ENCODE results near the gene PPM1F. TPM values are rescaled to one million over a fixed set of nuclear protein-coding genes. Genes with fewer than 3 reads are reported as not detected.
"Not testable (repeated sequence)": the region's sequence is repeated elsewhere in the genome, so short reads cannot be mapped to it uniquely, and the experiment has no call there.

Gene PPM1F
- total RNA-seq, 2 donors from 2014 or later: 17.0 to 29.6 TPM

DNA sequence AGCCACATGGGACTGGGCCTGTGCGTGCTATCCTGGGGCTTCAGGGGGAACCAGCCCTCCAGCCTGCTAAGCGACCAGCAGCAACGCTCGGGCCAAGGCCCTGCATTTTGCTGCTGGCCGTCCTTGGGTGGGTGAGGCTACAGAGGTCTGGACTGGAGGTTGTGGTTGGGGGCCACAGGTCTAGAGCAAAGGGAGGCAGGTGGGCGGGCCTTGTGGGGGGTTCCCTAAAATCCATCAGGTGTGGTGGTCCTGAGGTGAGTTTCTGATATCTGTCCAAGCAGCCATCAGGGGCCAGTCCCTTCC, 34.7 kb downstream of the PPM1F start:
- Histone ChIP-seq H3K36me3 (peaks cover 11% of the 10 kb centered on the region), H3K4me3 (no peak overlapping the region), H3K27me3 (no peaks in the 10 kb centered on the region), H3K4me1 (peaks cover 0 to 13% of the 10 kb centered on the region in 2 donors), H3K27ac (no peak overlapping the region), H3K9me3 (no peaks in the 10 kb centered on the region)
- TF ChIP-seq, protein P1, sequence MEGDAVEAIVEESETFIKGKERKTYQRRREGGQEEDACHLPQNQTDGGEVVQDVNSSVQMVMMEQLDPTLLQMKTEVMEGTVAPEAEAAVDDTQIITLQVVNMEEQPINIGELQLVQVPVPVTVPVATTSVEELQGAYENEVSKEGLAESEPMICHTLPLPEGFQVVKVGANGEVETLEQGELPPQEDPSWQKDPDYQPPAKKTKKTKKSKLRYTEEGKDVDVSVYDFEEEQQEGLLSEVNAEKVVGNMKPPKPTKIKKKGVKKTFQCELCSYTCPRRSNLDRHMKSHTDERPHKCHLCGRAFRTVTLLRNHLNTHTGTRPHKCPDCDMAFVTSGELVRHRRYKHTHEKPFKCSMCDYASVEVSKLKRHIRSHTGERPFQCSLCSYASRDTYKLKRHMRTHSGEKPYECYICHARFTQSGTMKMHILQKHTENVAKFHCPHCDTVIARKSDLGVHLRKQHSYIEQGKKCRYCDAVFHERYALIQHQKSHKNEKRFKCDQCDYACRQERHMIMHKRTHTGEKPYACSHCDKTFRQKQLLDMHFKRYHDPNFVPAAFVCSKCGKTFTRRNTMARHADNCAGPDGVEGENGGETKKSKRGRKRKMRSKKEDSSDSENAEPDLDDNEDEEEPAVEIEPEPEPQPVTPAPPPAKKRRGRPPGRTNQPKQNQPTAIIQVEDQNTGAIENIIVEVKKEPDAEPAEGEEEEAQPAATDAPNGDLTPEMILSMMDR (IDR thresholded peaks at IDR 0.05): no peak
- DNase-seq (ENCODE audit: low spot score): no peak

GRCh38 chr22:21917181-21917958, 35.3 kb downstream of the PPM1F start:
- Histone ChIP-seq H3K27me3 (no peaks in the 10 kb centered on the region), H3K36me3 (peaks cover 11% of the 10 kb centered on the region), H3K27ac (no peak overlapping the region), H3K4me1 (peaks cover 0 to 13% of the 10 kb centered on the region in 2 donors), H3K9me3 (no peaks in the 10 kb centered on the region), H3K4me3 (no peak overlapping the region)
- TF ChIP-seq, protein P1 (IDR thresholded peaks at IDR 0.05): no peak
- DNase-seq (ENCODE audit: low spot score): no peak

DNA sequence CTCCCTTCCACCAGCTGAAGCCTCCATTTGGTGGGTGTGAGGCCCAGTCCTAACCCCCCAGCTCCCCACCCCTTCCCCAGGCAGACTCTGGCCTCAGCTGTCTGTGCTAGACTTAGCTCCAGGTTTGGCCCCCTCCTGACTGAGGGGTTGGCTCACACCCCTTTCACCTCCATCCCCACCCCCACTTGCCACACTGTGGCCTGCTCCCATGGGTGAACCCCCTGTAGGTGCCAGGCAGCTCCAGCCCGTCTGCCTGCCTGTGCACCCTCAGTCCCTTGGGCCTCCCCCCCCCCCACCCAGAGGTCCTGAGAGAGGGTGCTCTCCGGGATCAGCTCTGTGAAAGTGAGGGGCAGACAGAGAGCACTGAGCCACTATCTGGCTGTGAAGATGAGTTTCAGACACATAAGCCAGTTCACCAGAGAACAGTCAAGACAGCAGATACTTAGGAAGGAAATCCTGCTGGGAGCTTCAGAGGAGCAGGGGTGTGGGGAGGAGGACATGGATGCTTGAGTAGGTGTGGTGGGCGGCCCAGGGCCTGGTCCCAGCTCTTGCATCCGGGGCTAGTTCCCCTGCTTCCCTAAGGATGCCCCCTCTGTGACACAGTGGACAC, 36.2 kb downstream of the PPM1F start:
- Histone ChIP-seq H3K9me3 (no peaks in the 10 kb centered on the region), H3K36me3 (peaks cover 11% of the 10 kb centered on the region), H3K27ac (no peak overlapping the region), H3K4me3 (no peak overlapping the region), H3K4me1 (peaks cover 0 to 13% of the 10 kb centered on the region in 2 donors), H3K27me3 (no peaks in the 10 kb centered on the region)
- TF ChIP-seq, protein P1 (IDR thresholded peaks at IDR 0.05): no peak
- DNase-seq (ENCODE audit: low spot score): no peak

DNA sequence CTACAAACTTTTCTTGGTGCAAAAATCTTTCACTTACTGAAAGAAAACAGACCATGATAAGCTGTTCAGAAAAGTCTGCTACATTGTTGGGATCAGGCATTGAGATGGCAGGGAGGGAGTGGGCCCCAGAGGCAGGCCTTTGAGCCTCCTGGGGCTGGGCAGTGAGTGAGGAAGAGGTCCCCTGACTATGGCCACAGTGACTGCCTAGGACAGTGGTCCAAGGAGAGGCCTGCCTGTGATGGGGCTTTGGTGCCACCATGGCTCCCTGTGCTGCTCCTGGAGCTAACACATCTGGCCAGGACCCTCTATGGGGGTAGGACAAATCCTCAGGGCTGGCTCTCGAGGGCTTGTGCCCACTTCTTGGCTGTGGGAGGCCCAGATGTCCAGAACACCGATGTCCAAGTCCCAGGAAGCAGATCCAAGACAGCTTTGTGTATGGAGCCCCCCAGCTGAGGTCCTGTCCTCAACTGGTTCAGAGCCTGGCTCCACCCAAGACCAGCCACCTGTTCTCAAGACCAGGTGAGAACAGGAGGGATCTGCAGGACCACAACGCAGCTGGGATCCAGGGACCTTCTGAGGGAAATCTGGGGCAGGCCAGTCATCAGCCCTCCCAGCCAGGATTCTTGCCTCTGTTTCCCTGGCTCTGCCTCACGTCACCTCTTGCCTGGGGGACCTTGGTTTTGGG, 36.9 kb downstream of the PPM1F start:
- no peak for DNase-seq (ENCODE audit: low spot score)
- Histone ChIP-seq H3K4me1 (peaks cover 0 to 13% of the 10 kb centered on the region in 2 donors), H3K4me3 (no peak overlapping the region), H3K36me3 (peaks cover 9% of the 10 kb centered on the region), H3K9me3 (no peaks in the 10 kb centered on the region), H3K27ac (no peak overlapping the region), H3K27me3 (no peaks in the 10 kb centered on the region)
- TF ChIP-seq, protein P1 (IDR thresholded peaks at IDR 0.05): no peak

- H3K4me1 ChIP-seq: peaks cover 0 to 13% of the 10 kb centered on the region in 2 donors
These were observed 38.5 kb downstream of the PPM1F start for GRCh38 chr22:21914033-21914642.

DNA sequence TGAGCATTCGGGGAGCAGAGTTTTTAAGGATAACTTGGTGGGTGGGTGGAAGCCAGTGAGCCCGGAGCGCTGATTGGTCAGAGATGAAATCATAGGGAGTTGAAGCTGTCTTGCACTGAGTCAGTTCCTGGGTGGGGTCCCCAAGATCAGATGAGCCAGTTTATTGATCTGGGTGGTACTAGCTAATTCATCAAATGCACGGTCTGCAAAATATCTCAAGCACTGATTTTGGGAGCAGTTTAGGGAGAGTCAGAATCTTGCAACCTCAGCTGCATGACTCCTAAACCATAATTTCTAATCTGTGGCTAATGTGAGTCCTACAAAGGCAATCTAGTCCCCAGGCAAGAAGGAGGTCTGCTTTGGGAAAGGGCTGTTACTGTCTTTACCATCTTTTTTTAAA, 42.3 kb downstream of the PPM1F start:
- not testable (repeated sequence) for H3K4me1 ChIP-seq; H3K36me3 ChIP-seq; DNase-seq (ENCODE audit: low spot score); H3K27me3 ChIP-seq; H3K9me3 ChIP-seq; H3K27ac ChIP-seq; H3K4me3 ChIP-seq

More at GRCh38 chr22:21914033-21914642, 38.5 kb downstream of the PPM1F start:
- not testable (repeated sequence) for H3K27ac ChIP-seq; H3K9me3 ChIP-seq; H3K4me3 ChIP-seq; H3K27me3 ChIP-seq; DNase-seq (ENCODE audit: low spot score); H3K36me3 ChIP-seq
